GM12892 (cell line): ENCODE measurements around the gene ATP8A2.

Experiments
- POLR2A ChIP-seq: IDR thresholded peaks from 2 replicates; pipeline ENCODE4 v1.6.1; 2011; ENCODE audit warnings: low read depth, low read length, control low read depth
- POLR2AphosphoS5 ChIP-seq: IDR thresholded peaks from 2 replicates; pipeline ENCODE4 v1.6.1; 2011; ENCODE audit warnings: low read depth, low read length, control low read depth
- TAF1 ChIP-seq: IDR thresholded peaks from 2 replicates; pipeline ENCODE4 v1.6.1; 2011; ENCODE audit warnings: low read depth, mild to moderate bottlenecking, control low read depth, low read length, borderline replicate concordance

DNA sequence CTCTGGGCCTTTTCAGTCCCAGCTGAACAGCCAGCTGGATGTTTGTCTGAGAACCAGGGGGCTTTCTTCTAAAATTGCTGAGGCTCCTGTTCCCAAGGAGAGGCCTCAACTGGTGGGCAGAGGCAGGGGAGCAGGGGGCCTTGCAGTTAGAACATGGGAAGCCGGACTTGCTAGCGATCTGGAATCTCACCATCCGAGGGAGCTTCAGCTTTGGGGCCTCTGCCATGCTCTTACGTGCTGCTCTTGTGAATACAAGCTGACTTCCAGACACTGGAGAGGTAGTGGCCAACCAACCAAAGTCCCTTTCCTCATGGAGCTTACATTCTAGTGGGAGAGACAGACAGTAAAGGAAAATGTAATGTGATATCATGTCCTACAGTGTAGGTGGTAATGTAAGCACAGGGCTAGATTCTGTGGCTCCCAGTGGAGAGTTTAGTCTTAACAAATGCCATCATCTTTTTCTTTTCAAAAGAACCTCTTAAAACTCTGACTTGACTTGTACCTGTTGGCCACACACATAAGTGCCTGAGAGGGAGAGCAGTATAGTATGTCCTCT lies 657.9 kb downstream of the ATP8A2 start:
- TF ChIP-seq TAF1 (no peak), POLR2AphosphoS5 (no peak), POLR2A (no peak)
